Astrocyte (in vitro differentiated cells and primary cell): Measurements from ENCODE around the gene TERF2IP.

ENCODE experiments used
- CTCF ChIP-seq: IDR thresholded peaks from 2 replicates; pipeline ENCODE4 v1.5.1; 2011; ENCODE audit warnings: low read depth, mild to moderate bottlenecking, inconsistent platforms, low read length, moderate library complexity; ENCODE audit not compliant: insufficient read depth
- EZH2 ChIP-seq: IDR thresholded peaks from 2 replicates; pipeline ENCODE4 v1.6.1; 2012; ENCODE audit warnings: mild to moderate bottlenecking, low read length, inconsistent platforms; ENCODE audit not compliant: insufficient read depth

GRCh38 chr16:75640598-75640997, 7.0 kb upstream of the TERF2IP start:
- TF ChIP-seq CTCF (no peak), EZH2 (no peak)
